Measurements from ENCODE around the gene ZRANB3. TPM values are rescaled to one million over a fixed set of nuclear protein-coding genes. Genes with fewer than 3 reads are reported as not detected.
"Not testable (repeated sequence)": the region's sequence is repeated elsewhere in the genome, so short reads cannot be mapped to it uniquely, and the experiment has no call there.

Gene ZRANB3
- total RNA-seq, 1 donor from 2014 or later: 6.8 TPM

DNA sequence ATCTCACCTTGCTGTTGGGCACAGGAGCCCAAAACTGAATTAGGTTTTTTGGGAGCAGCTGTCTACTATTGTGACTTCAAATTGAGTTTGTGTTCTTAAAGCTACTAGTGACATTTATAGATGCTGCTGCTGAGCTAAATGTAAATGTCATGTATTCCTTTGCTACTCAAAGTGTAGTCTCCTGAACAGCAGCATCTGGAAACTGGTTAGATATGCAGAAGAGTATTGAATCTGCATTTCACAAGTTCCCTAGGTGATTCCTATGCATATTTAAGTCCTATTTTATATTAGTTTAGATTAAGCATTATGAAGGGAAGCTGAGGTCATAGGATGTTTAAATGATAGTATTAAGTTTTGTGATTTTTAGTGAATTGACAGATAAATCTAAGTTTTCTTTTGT, 411.4 kb downstream of the ZRANB3 start:
- no peaks in the 10 kb centered on the region for H3K4me1 Mint-ChIP-seq (ENCODE audit: low read depth)
- H3K27ac Mint-ChIP-seq: no peak overlapping the region

DNA sequence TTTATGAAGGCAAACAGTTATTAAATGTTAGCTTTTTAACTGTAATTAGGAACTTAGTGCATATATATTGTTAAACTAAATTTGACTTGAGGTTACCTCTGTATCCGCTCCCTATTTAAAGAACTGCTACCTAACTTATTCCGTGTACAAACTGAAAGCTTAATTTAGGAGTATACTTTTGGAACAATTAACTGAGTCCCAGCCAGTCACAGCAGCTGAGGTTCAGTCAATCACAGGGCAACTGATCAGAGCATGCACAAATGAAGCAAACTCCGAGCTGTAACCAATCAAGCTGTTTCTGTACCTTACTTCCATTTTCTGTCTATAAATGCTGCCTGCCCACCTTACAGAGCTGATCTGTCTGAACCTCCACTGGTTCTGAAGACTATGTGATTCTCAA, 417.7 kb downstream of the ZRANB3 start:
- Mint-ChIP-seq H3K27me3 (ENCODE audit: insufficient read depth) (no peaks in the 10 kb centered on the region), H3K36me3 (ENCODE audit: low read depth) (peaks cover 7% of the 10 kb centered on the region), H3K4me1 (ENCODE audit: low read depth) (no peaks in the 10 kb centered on the region), H3K4me3 (no peak overlapping the region), H3K9me3 (no peaks in the 10 kb centered on the region), H3K27ac (no peak overlapping the region)
- intact Hi-C loops (cut with micrococcal nuclease): no loop called here
- no peak for DNase-seq (ENCODE audit: low spot score)

More for the DNA sequence above, 411.4 kb downstream of the ZRANB3 start:
- peaks cover 11% of the 10 kb centered on the region for H3K36me3 Mint-ChIP-seq (ENCODE audit: low read depth)
- H3K4me3 Mint-ChIP-seq: no peak overlapping the region
- intact Hi-C loops (cut with micrococcal nuclease): no loop called here
- no peaks in the 10 kb centered on the region for H3K9me3 Mint-ChIP-seq
- no peak for DNase-seq (ENCODE audit: low spot score)
- H3K27me3 Mint-ChIP-seq (ENCODE audit: insufficient read depth): no peaks in the 10 kb centered on the region

DNA sequence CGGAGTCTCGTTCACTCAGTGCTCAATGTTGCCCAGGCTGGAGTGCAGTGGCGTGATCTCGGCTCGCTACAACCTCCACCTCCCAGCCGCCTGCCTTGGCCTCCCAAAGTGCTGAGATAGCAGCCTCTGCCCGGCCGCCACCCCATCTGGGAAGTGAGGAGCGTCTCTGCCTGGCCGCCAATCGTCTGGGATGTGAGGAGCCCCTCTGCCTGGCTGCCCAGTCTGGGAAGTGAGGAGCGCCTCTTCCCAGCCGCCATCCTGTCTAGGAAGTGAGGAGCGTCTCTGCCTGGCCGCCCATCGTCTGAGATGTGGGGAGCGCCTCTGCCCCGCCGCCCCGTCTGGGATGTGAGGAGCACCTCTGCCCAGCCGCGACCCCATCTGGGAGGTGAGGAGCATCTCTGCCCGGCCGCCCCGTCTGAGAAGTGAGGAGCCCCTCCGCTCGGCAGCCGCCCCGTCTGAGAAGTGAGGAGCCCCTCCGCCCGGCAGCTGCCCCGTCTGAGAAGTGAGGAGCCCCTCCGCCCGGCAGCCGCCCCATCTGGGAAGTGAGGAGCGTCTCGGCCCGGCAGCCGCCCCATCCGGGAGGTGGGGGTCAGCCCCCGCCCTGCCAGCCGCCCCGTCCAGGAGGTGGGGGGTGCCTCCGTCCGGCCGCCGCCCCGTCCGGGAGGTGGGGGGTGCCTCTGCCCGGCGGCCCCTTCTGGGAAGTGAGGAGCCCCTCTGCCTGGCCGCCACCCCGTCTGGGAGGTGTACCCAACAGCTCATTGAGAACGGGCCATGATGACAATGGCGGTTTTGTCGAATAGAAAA, 425.3 kb downstream of the ZRANB3 start:
- peaks cover 24% of the 10 kb centered on the region for H3K36me3 Mint-ChIP-seq (ENCODE audit: low read depth)
- peaks cover 29% of the 10 kb centered on the region for H3K9me3 Mint-ChIP-seq
- H3K4me3 Mint-ChIP-seq; H3K27ac Mint-ChIP-seq; intact Hi-C loops (cut with micrococcal nuclease); DNase-seq (ENCODE audit: low spot score); H3K27me3 Mint-ChIP-seq (ENCODE audit: insufficient read depth): not testable (repeated sequence)
- peaks cover 19% of the 10 kb centered on the region for H3K4me1 Mint-ChIP-seq (ENCODE audit: low read depth)

DNA sequence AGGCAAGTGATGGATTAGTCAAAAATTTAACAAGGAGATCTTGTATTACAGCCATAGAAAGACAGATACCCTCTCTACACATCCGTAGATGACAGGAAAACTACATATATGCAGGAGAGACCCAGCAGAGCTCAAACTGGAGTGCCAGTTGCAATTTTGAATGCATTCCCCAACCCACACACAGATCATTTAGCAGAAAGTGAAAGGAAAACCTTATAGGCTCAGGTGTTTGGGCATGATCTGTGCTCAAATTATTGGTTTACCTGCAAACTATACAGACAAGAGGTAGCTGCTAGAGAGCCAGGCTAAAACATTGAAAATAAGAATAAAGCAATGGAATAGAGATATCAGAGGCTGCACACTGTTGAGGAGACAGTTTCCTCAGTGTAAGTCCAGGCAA, 427.2 kb downstream of the ZRANB3 start:
- H3K4me1 Mint-ChIP-seq (ENCODE audit: low read depth): peaks cover 36% of the 10 kb centered on the region
- intact Hi-C loops (cut with micrococcal nuclease): no loop called here
- H3K4me3 Mint-ChIP-seq: no peak overlapping the region
- H3K36me3 Mint-ChIP-seq (ENCODE audit: low read depth): peaks cover 32% of the 10 kb centered on the region
- no peaks in the 10 kb centered on the region for H3K27me3 Mint-ChIP-seq (ENCODE audit: insufficient read depth)
- peaks cover 29% of the 10 kb centered on the region for H3K9me3 Mint-ChIP-seq
- no peak overlapping the region for H3K27ac Mint-ChIP-seq
- no peak for DNase-seq (ENCODE audit: low spot score)

DNA sequence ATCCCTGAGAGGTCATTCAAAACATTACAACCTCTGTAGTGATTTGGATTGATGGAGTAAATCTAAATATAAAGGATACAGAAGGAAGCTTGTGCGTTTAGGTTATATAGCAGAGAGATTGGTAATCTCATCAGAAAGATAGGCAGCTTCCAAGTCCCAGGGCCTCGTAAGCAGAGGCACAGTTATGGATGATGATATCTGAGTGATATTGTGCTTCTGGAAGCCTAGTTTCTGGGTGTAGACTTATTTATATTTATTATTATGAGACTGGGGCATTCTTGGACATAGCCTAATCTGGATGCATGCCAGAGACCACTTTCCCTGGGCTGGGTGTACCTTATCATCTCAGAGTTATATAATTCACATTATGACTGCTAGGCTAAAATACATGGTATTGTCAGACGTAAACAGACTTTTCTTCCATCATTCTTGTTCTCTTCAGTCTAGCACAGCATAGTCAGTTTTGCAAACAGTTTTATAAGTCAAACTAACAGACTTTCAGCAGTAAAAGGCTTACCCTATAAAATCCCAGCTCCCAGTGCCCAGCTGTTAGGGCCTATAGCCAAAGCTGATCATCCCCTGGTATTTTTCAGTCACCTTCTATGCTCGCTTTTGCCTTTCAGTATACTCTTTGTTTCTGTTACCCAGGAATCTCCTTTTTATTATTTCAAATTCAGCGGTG, 431.1 kb downstream of the ZRANB3 start:
- H3K4me1 Mint-ChIP-seq (ENCODE audit: low read depth): peaks cover 37% of the 10 kb centered on the region
- no peaks in the 10 kb centered on the region for H3K27me3 Mint-ChIP-seq (ENCODE audit: insufficient read depth)
- peaks cover 33% of the 10 kb centered on the region for H3K36me3 Mint-ChIP-seq (ENCODE audit: low read depth)
- peak overlapping the region; percentile 29 for H3K4me3 Mint-ChIP-seq
- DNase-seq (ENCODE audit: low spot score): no peak
- intact Hi-C loops (cut with micrococcal nuclease): no loop called here
- H3K9me3 Mint-ChIP-seq: peaks cover 20% of the 10 kb centered on the region
- no peak overlapping the region for H3K27ac Mint-ChIP-seq

DNA sequence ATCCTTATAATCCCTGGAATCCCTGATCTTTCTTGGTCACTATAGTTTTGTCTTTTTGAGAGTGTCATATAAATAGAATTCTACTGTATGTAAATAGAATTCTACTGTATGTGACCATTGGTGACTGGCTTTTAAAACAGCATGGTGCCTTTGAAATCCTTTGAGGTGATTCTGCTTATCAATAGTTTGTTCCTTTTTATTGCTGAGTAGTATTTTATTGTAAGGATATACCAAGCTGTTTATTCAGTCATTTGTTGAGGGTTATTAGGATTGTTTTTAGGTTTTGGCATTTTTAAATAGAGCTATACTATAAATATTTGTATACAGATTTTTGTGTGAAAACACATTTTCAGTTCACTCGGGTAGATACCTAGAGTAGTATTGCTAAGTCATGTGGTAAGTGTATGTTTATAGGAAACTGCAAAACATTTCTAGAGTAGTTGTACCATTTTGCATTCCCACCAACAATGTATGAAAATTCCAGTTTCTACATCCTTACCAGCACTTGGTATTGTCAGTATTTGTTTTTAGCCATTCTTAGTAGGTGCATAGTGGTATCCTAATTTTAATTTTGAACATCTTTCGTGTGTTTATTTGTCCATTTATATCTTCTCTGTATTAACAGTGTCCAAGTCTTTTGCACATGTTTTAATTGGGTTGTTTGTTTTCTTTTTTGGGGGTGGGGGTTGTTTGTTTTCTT, 433.3 kb downstream of the ZRANB3 start:
- H3K36me3 Mint-ChIP-seq (ENCODE audit: low read depth): peaks cover 33% of the 10 kb centered on the region
- no peak for DNase-seq (ENCODE audit: low spot score)
- intact Hi-C loops (cut with micrococcal nuclease): no loop called here
- H3K27ac Mint-ChIP-seq: no peak overlapping the region
- H3K4me3 Mint-ChIP-seq: no peak overlapping the region
- H3K9me3 Mint-ChIP-seq: peaks cover 9% of the 10 kb centered on the region
- peaks cover 26% of the 10 kb centered on the region for H3K4me1 Mint-ChIP-seq (ENCODE audit: low read depth)
- no peaks in the 10 kb centered on the region for H3K27me3 Mint-ChIP-seq (ENCODE audit: insufficient read depth)

DNA sequence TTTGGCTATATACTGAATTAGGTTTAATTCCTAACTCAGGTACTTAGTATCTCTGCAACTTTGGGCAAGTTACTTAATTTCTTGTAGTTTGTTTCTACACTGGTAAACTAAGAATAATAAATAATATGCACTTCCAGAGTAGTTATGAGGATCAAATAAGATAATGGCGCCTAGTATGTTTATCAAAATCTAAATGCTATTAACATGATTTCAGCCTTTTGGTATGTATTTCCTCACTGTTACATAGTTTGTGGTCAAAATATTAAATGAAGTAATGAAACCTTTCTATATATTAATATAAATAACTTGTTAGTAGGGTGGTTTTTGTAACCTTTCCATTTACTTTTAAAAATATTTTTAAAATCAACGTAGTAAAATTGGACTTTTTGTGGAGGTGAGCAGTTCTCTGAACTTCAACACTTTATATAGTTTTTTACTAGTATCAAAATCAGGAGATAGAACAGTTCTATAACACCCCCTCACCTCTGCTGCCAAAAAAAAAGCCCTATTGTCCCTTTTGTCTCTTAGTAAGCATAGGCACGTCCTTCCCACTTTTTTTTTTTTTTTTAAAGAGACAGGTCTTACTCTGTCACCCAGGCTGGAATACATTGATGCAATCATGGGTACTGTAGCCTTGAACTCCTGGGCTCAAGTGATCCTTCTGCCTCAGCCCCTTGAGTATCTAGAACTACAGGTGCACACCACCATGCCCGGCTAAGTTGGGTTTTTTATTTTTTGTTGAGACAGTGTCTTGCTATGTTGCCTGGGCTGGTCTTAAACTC, 434.2 kb downstream of the ZRANB3 start:
- intact Hi-C loops (cut with micrococcal nuclease): no loop called here
- Mint-ChIP-seq H3K4me1 (ENCODE audit: low read depth) (peaks cover 23% of the 10 kb centered on the region), H3K4me3 (no peak overlapping the region), H3K27me3 (ENCODE audit: insufficient read depth) (no peaks in the 10 kb centered on the region), H3K9me3 (peaks cover 5% of the 10 kb centered on the region), H3K27ac (no peak overlapping the region), H3K36me3 (ENCODE audit: low read depth) (peaks cover 34% of the 10 kb centered on the region)
- DNase-seq (ENCODE audit: low spot score): no peak

DNA sequence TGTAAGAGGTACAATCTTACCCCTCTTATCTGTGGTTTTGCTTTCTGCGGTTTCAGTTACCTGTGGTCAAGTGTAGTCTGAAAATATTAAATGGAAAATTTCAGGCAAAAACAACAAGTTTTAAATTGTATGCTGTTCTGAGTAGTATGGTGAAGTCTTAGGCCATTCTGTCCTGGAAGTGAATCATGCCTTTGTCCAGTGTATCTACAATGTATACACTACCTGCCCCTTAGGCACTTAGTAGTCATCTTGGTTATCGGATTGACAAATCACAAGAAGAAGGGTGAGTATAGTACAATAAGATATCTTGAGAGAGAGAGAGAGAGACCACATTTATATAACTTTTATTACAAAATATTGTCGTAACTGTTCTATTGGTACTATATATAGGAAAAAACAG, 435.4 kb downstream of the ZRANB3 start:
- DNase-seq (ENCODE audit: low spot score): no peak
- H3K36me3 Mint-ChIP-seq (ENCODE audit: low read depth): peaks cover 31% of the 10 kb centered on the region
- no peak overlapping the region for H3K27ac Mint-ChIP-seq
- H3K9me3 Mint-ChIP-seq: no peaks in the 10 kb centered on the region
- intact Hi-C loops (cut with micrococcal nuclease): no loop called here
- H3K4me3 Mint-ChIP-seq: no peak overlapping the region
- no peaks in the 10 kb centered on the region for H3K27me3 Mint-ChIP-seq (ENCODE audit: insufficient read depth)
- peaks cover 16% of the 10 kb centered on the region for H3K4me1 Mint-ChIP-seq (ENCODE audit: low read depth)

DNA sequence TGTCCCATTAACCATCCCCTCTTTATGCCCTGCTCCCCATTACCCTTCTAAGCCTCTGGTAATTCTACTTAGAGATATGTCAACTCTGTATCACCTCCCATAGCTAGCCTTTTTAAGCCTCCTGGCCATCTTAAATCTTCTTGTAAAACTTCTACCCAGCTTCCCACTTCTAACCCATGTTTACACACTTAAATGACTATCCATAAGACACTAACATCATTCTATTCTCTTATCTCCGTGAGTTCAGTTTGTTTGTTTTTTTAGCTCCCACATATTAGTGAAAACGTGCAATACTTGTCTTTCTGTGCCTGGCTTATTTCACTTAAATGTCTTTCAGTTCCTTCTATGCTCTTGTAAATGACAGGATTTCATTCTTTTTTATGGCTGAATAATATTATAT, 436.5 kb downstream of the ZRANB3 start:
- intact Hi-C loops (cut with micrococcal nuclease): no loop called here
- DNase-seq (ENCODE audit: low spot score): no peak
- H3K27ac Mint-ChIP-seq: no peak overlapping the region
- peaks cover 8% of the 10 kb centered on the region for H3K4me1 Mint-ChIP-seq (ENCODE audit: low read depth)
- no peaks in the 10 kb centered on the region for H3K27me3 Mint-ChIP-seq (ENCODE audit: insufficient read depth)
- H3K9me3 Mint-ChIP-seq: peaks cover 2% of the 10 kb centered on the region
- no peak overlapping the region for H3K4me3 Mint-ChIP-seq
- peaks cover 31% of the 10 kb centered on the region for H3K36me3 Mint-ChIP-seq (ENCODE audit: low read depth)

DNA sequence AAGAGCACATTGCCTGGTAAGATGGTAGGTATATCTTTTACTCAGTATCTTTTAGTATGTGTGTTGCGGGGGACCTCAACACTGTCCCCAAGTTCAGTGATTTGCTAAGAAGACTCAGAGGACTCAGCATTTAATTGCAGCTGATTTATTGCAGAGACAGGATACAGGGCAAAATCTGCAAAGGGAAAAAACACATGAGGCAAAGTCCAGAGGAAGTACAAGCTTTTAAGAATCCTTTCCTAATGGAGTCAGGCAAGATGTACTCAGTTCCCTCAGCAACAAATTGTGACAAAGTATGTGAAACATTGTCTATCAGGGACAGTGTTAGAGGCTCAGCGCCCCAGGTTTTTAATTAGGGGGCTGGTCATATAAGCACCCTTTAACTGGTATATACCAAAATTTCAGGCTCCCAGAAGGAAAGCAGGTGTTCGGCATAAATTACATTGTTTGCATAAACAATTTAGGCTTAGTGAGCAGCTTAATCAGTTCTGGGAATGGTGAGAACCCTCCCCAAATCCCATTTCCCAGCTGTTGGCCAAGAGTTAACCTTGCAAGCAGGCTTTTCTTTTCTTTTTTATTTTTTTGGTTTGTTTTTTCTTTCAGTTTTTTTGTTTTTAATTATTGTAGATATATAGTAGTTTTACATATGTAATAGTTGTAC, 437.2 kb downstream of the ZRANB3 start:
- Mint-ChIP-seq H3K27me3 (ENCODE audit: insufficient read depth) (no peaks in the 10 kb centered on the region), H3K36me3 (ENCODE audit: low read depth) (peaks cover 33% of the 10 kb centered on the region), H3K9me3 (peaks cover 9% of the 10 kb centered on the region), H3K27ac (no peak overlapping the region), H3K4me1 (ENCODE audit: low read depth) (peaks cover under 1% of the 10 kb centered on the region), H3K4me3 (no peak overlapping the region)
- DNase-seq (ENCODE audit: low spot score): no peak
- intact Hi-C loops (cut with micrococcal nuclease): no loop called here

DNA sequence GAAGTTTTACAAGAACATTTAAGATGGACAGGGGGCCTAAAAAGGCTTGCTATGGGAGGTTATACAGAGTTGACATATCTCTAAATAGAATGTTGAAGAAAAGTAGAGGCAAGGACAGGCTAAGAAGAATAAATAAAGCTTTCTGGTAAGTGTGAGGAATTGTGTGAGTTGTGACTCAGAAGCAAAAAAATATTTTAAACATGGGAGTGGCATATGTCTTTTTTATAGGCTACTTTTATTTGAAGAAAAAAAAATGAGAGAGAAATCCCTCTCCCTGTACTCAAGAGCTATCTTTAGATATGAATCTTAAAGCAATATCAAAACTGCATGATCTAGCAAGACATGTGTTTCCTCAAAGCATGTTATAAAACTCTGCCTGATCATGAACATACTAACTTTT, 437.8 kb downstream of the ZRANB3 start:
- Mint-ChIP-seq H3K36me3 (ENCODE audit: low read depth) (peaks cover 35% of the 10 kb centered on the region), H3K4me1 (ENCODE audit: low read depth) (no peaks in the 10 kb centered on the region), H3K4me3 (no peak overlapping the region), H3K27ac (no peak overlapping the region), H3K9me3 (peaks cover 10% of the 10 kb centered on the region), H3K27me3 (ENCODE audit: insufficient read depth) (no peaks in the 10 kb centered on the region)
- no peak for DNase-seq (ENCODE audit: low spot score)
- intact Hi-C loops (cut with micrococcal nuclease): no loop called here

DNA sequence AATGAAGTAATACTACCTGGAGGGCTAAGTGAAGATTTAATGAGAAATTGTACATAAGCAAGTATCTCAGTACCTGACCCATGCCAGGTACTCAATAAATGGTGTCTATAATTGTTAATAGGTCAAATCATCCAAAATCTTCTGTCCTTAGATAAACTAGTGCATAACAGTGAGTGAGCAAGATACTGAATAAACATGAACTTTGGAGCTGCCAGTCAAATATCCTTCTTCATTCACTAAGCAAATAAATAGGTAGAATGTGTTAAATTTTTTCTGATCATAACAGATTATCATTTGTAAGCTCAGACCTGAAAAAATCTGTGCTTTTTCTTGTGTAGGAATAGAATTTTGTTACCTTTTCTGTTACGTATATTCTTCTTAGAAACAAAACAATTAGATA, 439.3 kb downstream of the ZRANB3 start:
- Mint-ChIP-seq H3K27ac (no peak overlapping the region), H3K27me3 (ENCODE audit: insufficient read depth) (no peaks in the 10 kb centered on the region), H3K36me3 (ENCODE audit: low read depth) (peaks cover 37% of the 10 kb centered on the region), H3K9me3 (peaks cover 10% of the 10 kb centered on the region), H3K4me3 (no peak overlapping the region), H3K4me1 (ENCODE audit: low read depth) (no peaks in the 10 kb centered on the region)
- intact Hi-C loops (cut with micrococcal nuclease): no loop called here
- DNase-seq (ENCODE audit: low spot score): no peak

All from activated T-helper 1 cell treated with anti-CD3 and anti-CD28 coated beads, Interleukin-12 subunit alpha, Interleukin-12 subunit beta, Interleukin-2, Interleukin-4 antibody, amounts not matched to agents 30 ng/mL and 10 ng/mL and 1 ng/mL, durations not matched to agents 14 hours and 24 hours and 36 hours (primary cell).